WTC11 (cell line): Measurements from ENCODE around the gene OPCML. TPM values are rescaled to one million over a fixed set of nuclear protein-coding genes. Genes with fewer than 3 reads are reported as not detected.

Source experiments
- ATAC-seq: fragments of 200-7000 bp; cut with Tn5 transposase; 2 replicates; pipeline ENCODE4 v1.10.0; 2021; ENCODE audit warnings: mild to moderate bottlenecking, moderate library complexity
- CTCF ChIA-PET: fragments of 300-600 bp; sonication (Branson Sonifier 250); formaldehyde crosslinking; loops from one replicate; lab custom pipeline; 2021; ENCODE audit warnings: antibody characterized with exemption; lab: Charles Lee
- POLR2A ChIA-PET: fragments of 350-600 bp; sonication (Branson Sonifier 250); formaldehyde crosslinking; loops from one replicate; lab custom pipeline; 2021; ENCODE audit warnings: antibody characterized with exemption; lab: Charles Lee
- DNase-seq: peaks from one replicate; pipeline ENCODE4 v3.0.0; 2021; ENCODE audit warnings: low spot score
- H3K27ac Mint-ChIP-seq: 2 replicates; pipeline ENCODE4 v1.8.0; 2021; ENCODE audit warnings: mixed read lengths
- H3K27me3 Mint-ChIP-seq: 2 replicates; pipeline ENCODE4 v1.8.0; 2021; ENCODE audit warnings: low read depth, mild to moderate bottlenecking, moderate library complexity, mixed read lengths
- H3K36me3 Mint-ChIP-seq: 2 replicates; pipeline ENCODE4 v1.8.0; 2021; ENCODE audit warnings: mixed read lengths
- H3K4me1 Mint-ChIP-seq: 2 replicates; pipeline ENCODE4 v1.8.0; 2022; ENCODE audit warnings: mixed read lengths
- H3K4me3 Mint-ChIP-seq: 2 replicates; pipeline ENCODE4 v1.8.0; 2021; ENCODE audit warnings: mild to moderate bottlenecking, moderate library complexity, mixed read lengths
- H3K9me3 Mint-ChIP-seq: 2 replicates; pipeline ENCODE4 v1.8.0; 2021; ENCODE audit warnings: mixed read lengths
- ARID4B ChIP-seq: sonication (generic); formaldehyde crosslinking; IDR thresholded peaks from 2 replicates; pipeline ENCODE4 v1.8.0; 2023; ENCODE audit warnings: missing genetic modification reagents, mild to moderate bottlenecking, borderline replicate concordance
- ATF1 ChIP-seq: sonication (generic); formaldehyde crosslinking; IDR thresholded peaks from 2 replicates; pipeline ENCODE4 v1.8.1; 2023; ENCODE audit warnings: mild to moderate bottlenecking, moderate library complexity, missing genetic modification reagents
- ATF3 ChIP-seq: sonication (generic); formaldehyde crosslinking; conservative IDR thresholded peaks from 2 replicates; pipeline ENCODE4 v1.8.1; 2022; ENCODE audit warnings: mild to moderate bottlenecking, missing genetic modification reagents
- CBFB ChIP-seq: sonication (generic); formaldehyde crosslinking; IDR thresholded peaks from 2 replicates; pipeline ENCODE4 v1.8.1; 2022; ENCODE audit warnings: mild to moderate bottlenecking, low read depth, missing genetic modification reagents
- CREB1 ChIP-seq: sonication (generic); formaldehyde crosslinking; IDR thresholded peaks from 2 replicates; pipeline ENCODE4 v1.8.0; 2023; ENCODE audit warnings: mild to moderate bottlenecking, missing genetic modification reagents
- EMX1 ChIP-seq: fragments of 250-450 bp; sonication (Bioruptor Pico); IDR thresholded peaks from 2 replicates; pipeline ENCODE4 v1.8.0; 2021; ENCODE audit warnings: mild to moderate bottlenecking
- FOXK1 ChIP-seq: sonication (generic); formaldehyde crosslinking; IDR thresholded peaks from 2 replicates; pipeline ENCODE4 v1.8.0; 2022; ENCODE audit warnings: mild to moderate bottlenecking, moderate library complexity, missing genetic modification reagents
- HMGXB4 ChIP-seq: sonication (generic); formaldehyde crosslinking; IDR thresholded peaks from 2 replicates; pipeline ENCODE4 v1.8.1; 2023; ENCODE audit warnings: mild to moderate bottlenecking, moderate library complexity, missing genetic modification reagents
- TCF7 ChIP-seq: sonication (generic); formaldehyde crosslinking; IDR thresholded peaks from 2 replicates; pipeline ENCODE4 v1.8.0; 2022; ENCODE audit warnings: mild to moderate bottlenecking, low read depth, missing genetic modification reagents, moderate library complexity
- ZBTB21 ChIP-seq: sonication (generic); formaldehyde crosslinking; IDR thresholded peaks from 2 replicates; pipeline ENCODE4 v1.8.1; 2023; ENCODE audit warnings: mild to moderate bottlenecking, missing genetic modification reagents, borderline replicate concordance
- ZBTB43 ChIP-seq: sonication (generic); formaldehyde crosslinking; IDR thresholded peaks from 2 replicates; pipeline ENCODE4 v1.8.1; 2023; ENCODE audit warnings: mild to moderate bottlenecking, missing genetic modification reagents
- ZNF396 ChIP-seq: fragments of 250-450 bp; sonication (Bioruptor Pico); IDR thresholded peaks from 2 replicates; pipeline ENCODE4 v1.8.0; 2021; ENCODE audit warnings: mild to moderate bottlenecking, moderate library complexity, borderline replicate concordance
- total RNA-seq: library from RNA; stranded (reverse); gene quantifications from 3 replicates; pipeline ENCODE4 v1.2.3, GENCODE V29; 2021
- TF ChIP-seq, protein P1 (sequence below): sonication (generic); formaldehyde crosslinking; IDR thresholded peaks from 2 replicates; pipeline ENCODE4 v1.8.1; 2022; ENCODE audit warnings: mild to moderate bottlenecking, missing genetic modification reagents, moderate library complexity, borderline replicate concordance
- TF ChIP-seq, protein P2 (sequence below): sonication (generic); formaldehyde crosslinking; conservative IDR thresholded peaks from 2 replicates; pipeline ENCODE4 v1.8.1; 2023; ENCODE audit warnings: mild to moderate bottlenecking, low read depth, missing genetic modification reagents, moderate library complexity
- TF ChIP-seq, protein P3 (sequence below): sonication (generic); formaldehyde crosslinking; IDR thresholded peaks from 2 replicates; pipeline ENCODE4 v1.8.1; 2022; ENCODE audit warnings: low read depth, mild to moderate bottlenecking, moderate library complexity, missing genetic modification reagents, borderline replicate concordance
- TF ChIP-seq, protein P4 (sequence below): sonication (generic); formaldehyde crosslinking; IDR thresholded peaks from 2 replicates; pipeline ENCODE4 v1.8.0; 2023; ENCODE audit warnings: mild to moderate bottlenecking, missing genetic modification reagents

The OPCML gene
- total RNA-seq, 1 experiment from 2014 or later = 1.5 TPM

- CTCF ChIA-PET = interaction anchor here (0.6 kb wide), 1 partner anchor 47 kb away, joined by 3 read pairs; no protein-coding TSS in a partner anchor
- DNase-seq = no peak
- H3K36me3 Mint-ChIP-seq = no peaks in the 10 kb centered on the region
- TF ChIP-seq CREB1 (no peak), ZNF396 (CRISPR knock-in tag) (no peak), CBFB (CRISPR knock-in tag) (no peak), FOXK1 (CRISPR knock-in tag) (no peak), ZBTB21 (CRISPR knock-in tag) (no peak), TCF7 (no peak), ATF3 (no peak), ZBTB43 (CRISPR knock-in tag) (no peak), EMX1 (CRISPR knock-in tag) (no peak), ATF1 (CRISPR knock-in tag) (no peak), HMGXB4 (CRISPR knock-in tag) (no peak)
- TF ChIP-seq, protein P1, sequence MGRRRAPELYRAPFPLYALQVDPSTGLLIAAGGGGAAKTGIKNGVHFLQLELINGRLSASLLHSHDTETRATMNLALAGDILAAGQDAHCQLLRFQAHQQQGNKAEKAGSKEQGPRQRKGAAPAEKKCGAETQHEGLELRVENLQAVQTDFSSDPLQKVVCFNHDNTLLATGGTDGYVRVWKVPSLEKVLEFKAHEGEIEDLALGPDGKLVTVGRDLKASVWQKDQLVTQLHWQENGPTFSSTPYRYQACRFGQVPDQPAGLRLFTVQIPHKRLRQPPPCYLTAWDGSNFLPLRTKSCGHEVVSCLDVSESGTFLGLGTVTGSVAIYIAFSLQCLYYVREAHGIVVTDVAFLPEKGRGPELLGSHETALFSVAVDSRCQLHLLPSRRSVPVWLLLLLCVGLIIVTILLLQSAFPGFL = no peak
- TF ChIP-seq, protein P2, sequence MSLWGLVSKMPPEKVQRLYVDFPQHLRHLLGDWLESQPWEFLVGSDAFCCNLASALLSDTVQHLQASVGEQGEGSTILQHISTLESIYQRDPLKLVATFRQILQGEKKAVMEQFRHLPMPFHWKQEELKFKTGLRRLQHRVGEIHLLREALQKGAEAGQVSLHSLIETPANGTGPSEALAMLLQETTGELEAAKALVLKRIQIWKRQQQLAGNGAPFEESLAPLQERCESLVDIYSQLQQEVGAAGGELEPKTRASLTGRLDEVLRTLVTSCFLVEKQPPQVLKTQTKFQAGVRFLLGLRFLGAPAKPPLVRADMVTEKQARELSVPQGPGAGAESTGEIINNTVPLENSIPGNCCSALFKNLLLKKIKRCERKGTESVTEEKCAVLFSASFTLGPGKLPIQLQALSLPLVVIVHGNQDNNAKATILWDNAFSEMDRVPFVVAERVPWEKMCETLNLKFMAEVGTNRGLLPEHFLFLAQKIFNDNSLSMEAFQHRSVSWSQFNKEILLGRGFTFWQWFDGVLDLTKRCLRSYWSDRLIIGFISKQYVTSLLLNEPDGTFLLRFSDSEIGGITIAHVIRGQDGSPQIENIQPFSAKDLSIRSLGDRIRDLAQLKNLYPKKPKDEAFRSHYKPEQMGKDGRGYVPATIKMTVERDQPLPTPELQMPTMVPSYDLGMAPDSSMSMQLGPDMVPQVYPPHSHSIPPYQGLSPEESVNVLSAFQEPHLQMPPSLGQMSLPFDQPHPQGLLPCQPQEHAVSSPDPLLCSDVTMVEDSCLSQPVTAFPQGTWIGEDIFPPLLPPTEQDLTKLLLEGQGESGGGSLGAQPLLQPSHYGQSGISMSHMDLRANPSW (CRISPR knock-in tag) = no peak
- TF ChIP-seq, protein P3, sequence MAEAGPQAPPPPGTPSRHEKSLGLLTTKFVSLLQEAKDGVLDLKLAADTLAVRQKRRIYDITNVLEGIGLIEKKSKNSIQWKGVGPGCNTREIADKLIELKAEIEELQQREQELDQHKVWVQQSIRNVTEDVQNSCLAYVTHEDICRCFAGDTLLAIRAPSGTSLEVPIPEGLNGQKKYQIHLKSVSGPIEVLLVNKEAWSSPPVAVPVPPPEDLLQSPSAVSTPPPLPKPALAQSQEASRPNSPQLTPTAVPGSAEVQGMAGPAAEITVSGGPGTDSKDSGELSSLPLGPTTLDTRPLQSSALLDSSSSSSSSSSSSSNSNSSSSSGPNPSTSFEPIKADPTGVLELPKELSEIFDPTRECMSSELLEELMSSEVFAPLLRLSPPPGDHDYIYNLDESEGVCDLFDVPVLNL (CRISPR knock-in tag) = no peak
- peaks cover 18% of the 10 kb centered on the region for H3K4me1 Mint-ChIP-seq
- no peak for ATAC-seq
- POLR2A ChIA-PET = no interaction called here
- no peak overlapping the region for H3K4me3 Mint-ChIP-seq
- H3K27ac Mint-ChIP-seq = no peak overlapping the region
- H3K9me3 Mint-ChIP-seq = no peaks in the 10 kb centered on the region
- H3K27me3 Mint-ChIP-seq = peaks cover 20% of the 10 kb centered on the region
Measured at GRCh38 chr11:132987936-132988335, 544.4 kb downstream of the OPCML start.

GRCh38 chr11:132983641-132983978, 548.7 kb downstream of the OPCML start:
- Mint-ChIP-seq H3K27ac (no peak overlapping the region), H3K4me1 (peaks cover 26% of the 10 kb centered on the region), H3K9me3 (no peaks in the 10 kb centered on the region), H3K4me3 (no peak overlapping the region), H3K27me3 (peaks cover 14% of the 10 kb centered on the region), H3K36me3 (no peaks in the 10 kb centered on the region)
- ChIA-PET CTCF (no interaction called here), POLR2A (no interaction called here)
- TF ChIP-seq, protein P4, sequence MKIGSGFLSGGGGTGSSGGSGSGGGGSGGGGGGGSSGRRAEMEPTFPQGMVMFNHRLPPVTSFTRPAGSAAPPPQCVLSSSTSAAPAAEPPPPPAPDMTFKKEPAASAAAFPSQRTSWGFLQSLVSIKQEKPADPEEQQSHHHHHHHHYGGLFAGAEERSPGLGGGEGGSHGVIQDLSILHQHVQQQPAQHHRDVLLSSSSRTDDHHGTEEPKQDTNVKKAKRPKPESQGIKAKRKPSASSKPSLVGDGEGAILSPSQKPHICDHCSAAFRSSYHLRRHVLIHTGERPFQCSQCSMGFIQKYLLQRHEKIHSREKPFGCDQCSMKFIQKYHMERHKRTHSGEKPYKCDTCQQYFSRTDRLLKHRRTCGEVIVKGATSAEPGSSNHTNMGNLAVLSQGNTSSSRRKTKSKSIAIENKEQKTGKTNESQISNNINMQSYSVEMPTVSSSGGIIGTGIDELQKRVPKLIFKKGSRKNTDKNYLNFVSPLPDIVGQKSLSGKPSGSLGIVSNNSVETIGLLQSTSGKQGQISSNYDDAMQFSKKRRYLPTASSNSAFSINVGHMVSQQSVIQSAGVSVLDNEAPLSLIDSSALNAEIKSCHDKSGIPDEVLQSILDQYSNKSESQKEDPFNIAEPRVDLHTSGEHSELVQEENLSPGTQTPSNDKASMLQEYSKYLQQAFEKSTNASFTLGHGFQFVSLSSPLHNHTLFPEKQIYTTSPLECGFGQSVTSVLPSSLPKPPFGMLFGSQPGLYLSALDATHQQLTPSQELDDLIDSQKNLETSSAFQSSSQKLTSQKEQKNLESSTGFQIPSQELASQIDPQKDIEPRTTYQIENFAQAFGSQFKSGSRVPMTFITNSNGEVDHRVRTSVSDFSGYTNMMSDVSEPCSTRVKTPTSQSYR = no peak
- TF ChIP-seq ARID4B (CRISPR knock-in tag) = no peak
- DNase-seq (no peak), ATAC-seq (no peak)
